ENCODE data around the gene HMG20A. TPM values are rescaled to one million over a fixed set of nuclear protein-coding genes. Genes with fewer than 3 reads are reported as not detected.

Gene HMG20A
- total RNA-seq, 4 donors from 2014 or later = 38.4 to 122 (median 41.6) TPM

DNA sequence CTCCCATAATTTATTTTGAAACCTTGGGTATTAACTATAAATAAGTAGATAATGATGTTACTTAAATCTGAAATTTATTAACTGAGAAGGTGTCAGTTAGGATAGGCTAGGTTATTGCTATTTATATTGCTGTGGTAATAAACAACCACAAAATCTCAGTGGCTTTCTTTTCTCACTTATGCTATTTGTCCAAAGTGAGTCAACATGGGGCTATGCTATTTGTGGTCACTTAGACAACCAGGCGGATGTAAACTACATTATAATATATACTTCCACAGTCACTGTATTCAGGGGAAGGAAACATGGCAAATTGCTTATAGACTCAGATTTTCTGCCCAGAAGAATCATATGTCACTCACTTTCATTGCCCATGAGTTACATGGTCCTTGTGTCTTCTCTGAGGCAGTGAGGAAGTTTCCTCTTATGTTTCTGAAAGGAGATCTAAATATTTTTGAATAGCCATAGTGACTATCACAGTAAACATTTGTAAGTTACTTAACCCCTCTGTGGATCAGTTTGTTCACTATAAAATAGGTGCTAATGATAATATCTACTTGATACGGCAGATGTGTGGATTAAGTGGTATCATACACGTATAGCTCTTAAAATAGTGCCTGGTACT is 19.8 kb downstream of the HMG20A start:
- no peak for DNase-seq
- TF ChIP-seq, protein P1, sequence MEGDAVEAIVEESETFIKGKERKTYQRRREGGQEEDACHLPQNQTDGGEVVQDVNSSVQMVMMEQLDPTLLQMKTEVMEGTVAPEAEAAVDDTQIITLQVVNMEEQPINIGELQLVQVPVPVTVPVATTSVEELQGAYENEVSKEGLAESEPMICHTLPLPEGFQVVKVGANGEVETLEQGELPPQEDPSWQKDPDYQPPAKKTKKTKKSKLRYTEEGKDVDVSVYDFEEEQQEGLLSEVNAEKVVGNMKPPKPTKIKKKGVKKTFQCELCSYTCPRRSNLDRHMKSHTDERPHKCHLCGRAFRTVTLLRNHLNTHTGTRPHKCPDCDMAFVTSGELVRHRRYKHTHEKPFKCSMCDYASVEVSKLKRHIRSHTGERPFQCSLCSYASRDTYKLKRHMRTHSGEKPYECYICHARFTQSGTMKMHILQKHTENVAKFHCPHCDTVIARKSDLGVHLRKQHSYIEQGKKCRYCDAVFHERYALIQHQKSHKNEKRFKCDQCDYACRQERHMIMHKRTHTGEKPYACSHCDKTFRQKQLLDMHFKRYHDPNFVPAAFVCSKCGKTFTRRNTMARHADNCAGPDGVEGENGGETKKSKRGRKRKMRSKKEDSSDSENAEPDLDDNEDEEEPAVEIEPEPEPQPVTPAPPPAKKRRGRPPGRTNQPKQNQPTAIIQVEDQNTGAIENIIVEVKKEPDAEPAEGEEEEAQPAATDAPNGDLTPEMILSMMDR (IDR thresholded peaks at IDR 0.05) = no peak
- no peak for TF ChIP-seq POLR2A (IDR thresholded peaks at IDR 0.05)
- no peaks in the 10 kb centered on the region for H3K36me3 ChIP-seq

DNA sequence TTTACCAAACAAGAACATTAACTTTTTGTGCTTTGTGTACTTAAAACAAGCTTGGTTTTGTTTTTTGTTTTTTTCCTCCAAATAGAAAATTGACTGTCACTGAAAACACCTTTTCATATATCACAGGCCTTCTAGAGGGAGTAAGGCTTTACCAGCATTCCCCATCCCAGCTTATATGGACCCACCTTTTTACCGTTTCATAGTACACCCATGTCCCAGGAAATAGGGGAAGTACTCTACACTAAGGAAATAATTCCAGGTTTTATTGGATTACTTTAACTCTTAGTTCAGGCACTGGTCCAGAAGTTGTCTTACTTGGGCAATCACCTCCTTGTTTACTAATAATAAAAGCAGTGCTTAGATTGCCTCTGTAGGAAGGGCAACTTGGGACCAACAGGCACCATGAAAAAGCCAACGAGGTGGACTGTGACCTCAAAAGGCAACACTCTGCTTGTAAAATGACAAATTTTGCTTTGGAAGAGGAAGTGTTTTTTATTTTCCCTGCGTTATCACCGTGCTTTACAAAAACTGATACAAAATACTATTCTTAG is 26.2 kb downstream of the HMG20A start:
- peak in 1 of 3 donors; percentile 72 for DNase-seq
- Histone ChIP-seq H3K4me1 (peaks cover 0 to 18% (median 0%) of the 10 kb centered on the region in 4 donors), H3K4me3 (no peak overlapping the region), H3K27ac (peak overlapping the region in 1 of 4 donors; percentile 6), H3K36me3 (no peaks in the 10 kb centered on the region), H3K9me3 (no peaks in the 10 kb centered on the region), H3K27me3 (no peaks in the 10 kb centered on the region)
- no peak for TF ChIP-seq POLR2A (IDR thresholded peaks at IDR 0.05)
- TF ChIP-seq, protein P1 (IDR thresholded peaks at IDR 0.05) = no peak

More for the DNA sequence above, 19.8 kb downstream of the HMG20A start:
- Histone ChIP-seq H3K4me3 (no peak overlapping the region), H3K9me3 (no peaks in the 10 kb centered on the region), H3K27ac (no peak overlapping the region), H3K4me1 (peaks cover 0 to 7% (median 0%) of the 10 kb centered on the region in 4 donors), H3K27me3 (no peaks in the 10 kb centered on the region)

DNA sequence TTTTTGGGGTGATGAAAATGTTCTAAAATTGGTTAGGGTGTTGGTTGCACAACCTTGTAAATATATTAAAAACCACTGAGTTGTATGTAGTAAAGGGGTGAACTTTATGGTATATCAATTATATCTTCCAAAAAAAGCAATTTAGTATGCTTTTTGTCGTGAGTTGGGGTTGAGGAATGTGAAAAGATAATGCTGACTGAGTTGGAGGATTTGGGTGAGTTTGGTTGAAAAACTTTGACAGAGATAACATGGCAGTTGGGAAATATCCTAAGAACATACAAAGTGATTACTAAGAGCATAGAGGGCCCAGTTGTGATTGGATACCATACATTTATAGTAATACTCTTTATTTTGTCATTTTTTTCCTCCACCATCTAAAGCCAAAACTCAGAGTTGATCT is 33.6 kb downstream of the HMG20A start:
- no peak overlapping the region for H3K27ac ChIP-seq
- H3K4me1 ChIP-seq = peaks cover 0 to 15% (median 0%) of the 10 kb centered on the region in 4 donors
- H3K27me3 ChIP-seq = no peaks in the 10 kb centered on the region
- no peak overlapping the region for H3K4me3 ChIP-seq
- DNase-seq = no peak
- no peaks in the 10 kb centered on the region for H3K9me3 ChIP-seq
- TF ChIP-seq, protein P1 (IDR thresholded peaks at IDR 0.05) = no peak
- no peak for TF ChIP-seq POLR2A (IDR thresholded peaks at IDR 0.05)
- H3K36me3 ChIP-seq = peaks cover 0 to 11% (median 0%) of the 10 kb centered on the region in 3 donors

DNA sequence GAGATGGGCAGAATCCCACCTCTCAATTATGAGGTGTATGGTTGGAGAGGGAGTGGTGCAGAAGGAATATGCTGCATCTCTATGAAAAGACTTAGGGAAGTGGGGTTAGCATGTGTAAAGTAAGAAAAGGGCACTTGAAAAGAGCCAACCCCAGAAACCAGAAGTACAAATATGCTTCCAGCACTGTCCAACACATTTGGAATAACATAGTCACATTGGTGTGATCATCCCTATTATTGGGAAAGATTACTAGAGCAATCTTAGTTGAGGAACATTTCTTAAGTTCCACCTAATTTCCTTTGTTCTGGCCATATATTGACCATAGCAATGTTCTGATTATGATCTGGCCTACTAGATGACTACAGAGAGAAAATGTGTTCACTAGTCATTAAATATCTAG is 34.3 kb downstream of the HMG20A start:
- no peaks in the 10 kb centered on the region for H3K9me3 ChIP-seq
- H3K27me3 ChIP-seq = no peaks in the 10 kb centered on the region
- no peak overlapping the region for H3K4me3 ChIP-seq
- H3K4me1 ChIP-seq = peaks cover 0 to 15% (median 0%) of the 10 kb centered on the region in 4 donors
- H3K27ac ChIP-seq = peak overlapping the region in 1 of 4 donors; percentile 63
- TF ChIP-seq, protein P1 (IDR thresholded peaks at IDR 0.05) = no peak
- TF ChIP-seq POLR2A (IDR thresholded peaks at IDR 0.05) = no peak
- DNase-seq = no peak
- peaks cover 0 to 15% (median 0%) of the 10 kb centered on the region in 3 donors for H3K36me3 ChIP-seq

DNA sequence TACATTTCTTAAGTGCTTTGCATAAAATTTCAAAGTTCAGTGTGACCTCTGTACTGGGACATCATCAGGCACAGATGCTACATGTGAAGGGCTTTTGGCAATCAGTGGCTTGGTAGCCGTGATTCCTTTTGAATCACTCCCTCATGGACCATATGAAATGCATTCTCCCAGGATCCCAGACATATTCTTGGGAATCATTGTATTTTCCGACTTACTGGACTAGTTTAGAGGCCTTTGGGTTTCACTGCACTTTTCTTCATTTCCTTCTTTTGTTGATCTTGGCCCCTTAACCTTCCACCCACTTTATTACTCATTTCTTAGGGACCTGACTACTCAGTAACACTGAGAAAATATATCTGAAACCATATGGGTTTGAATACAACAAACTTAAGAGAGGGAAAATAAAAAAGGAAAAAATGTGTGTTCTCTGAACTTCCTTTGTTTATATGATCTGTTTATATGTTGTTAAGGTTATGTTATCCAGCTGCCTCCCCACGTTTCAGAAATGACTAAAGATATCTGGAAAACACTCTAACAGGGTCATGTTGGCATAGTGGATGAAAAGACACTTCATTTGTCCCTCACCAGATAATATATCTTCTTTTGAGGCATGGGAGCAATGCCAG is 35.1 kb downstream of the HMG20A start:
- H3K4me3 ChIP-seq = no peak overlapping the region
- H3K27ac ChIP-seq = peak overlapping the region in 2 of 4 donors; percentile 30 to 63
- H3K27me3 ChIP-seq = no peaks in the 10 kb centered on the region
- H3K9me3 ChIP-seq = no peaks in the 10 kb centered on the region
- TF ChIP-seq POLR2A (IDR thresholded peaks at IDR 0.05) = no peak
- TF ChIP-seq, protein P1 (IDR thresholded peaks at IDR 0.05) = no peak
- DNase-seq = no peak
- H3K4me1 ChIP-seq = peaks cover 0 to 15% (median 0%) of the 10 kb centered on the region in 4 donors
- H3K36me3 ChIP-seq = peaks cover 0 to 22% (median 0%) of the 10 kb centered on the region in 3 donors

Data from Peyer's patch (tissue), 4 donors.